ENCODE measurements around the gene MYOCD.
A peak's percentile ranks its signal among the peaks of the same experiment; 100 is the strongest.

MYOCD gene

GRCh38 chr17:12673788-12674187 lies 8.1 kb downstream of the MYOCD start:
- H3K4me3 ChIP-seq (ENCODE audit: low read length), result no peak overlapping the region
- TF ChIP-seq, protein P1, sequence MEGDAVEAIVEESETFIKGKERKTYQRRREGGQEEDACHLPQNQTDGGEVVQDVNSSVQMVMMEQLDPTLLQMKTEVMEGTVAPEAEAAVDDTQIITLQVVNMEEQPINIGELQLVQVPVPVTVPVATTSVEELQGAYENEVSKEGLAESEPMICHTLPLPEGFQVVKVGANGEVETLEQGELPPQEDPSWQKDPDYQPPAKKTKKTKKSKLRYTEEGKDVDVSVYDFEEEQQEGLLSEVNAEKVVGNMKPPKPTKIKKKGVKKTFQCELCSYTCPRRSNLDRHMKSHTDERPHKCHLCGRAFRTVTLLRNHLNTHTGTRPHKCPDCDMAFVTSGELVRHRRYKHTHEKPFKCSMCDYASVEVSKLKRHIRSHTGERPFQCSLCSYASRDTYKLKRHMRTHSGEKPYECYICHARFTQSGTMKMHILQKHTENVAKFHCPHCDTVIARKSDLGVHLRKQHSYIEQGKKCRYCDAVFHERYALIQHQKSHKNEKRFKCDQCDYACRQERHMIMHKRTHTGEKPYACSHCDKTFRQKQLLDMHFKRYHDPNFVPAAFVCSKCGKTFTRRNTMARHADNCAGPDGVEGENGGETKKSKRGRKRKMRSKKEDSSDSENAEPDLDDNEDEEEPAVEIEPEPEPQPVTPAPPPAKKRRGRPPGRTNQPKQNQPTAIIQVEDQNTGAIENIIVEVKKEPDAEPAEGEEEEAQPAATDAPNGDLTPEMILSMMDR (IDR thresholded peaks at IDR 0.05; ENCODE audit: insufficient read depth, low read depth, low read length, missing control alignments), result no peak
- DNase-seq (ENCODE audit: low read depth), result peak; percentile 41

DNA sequence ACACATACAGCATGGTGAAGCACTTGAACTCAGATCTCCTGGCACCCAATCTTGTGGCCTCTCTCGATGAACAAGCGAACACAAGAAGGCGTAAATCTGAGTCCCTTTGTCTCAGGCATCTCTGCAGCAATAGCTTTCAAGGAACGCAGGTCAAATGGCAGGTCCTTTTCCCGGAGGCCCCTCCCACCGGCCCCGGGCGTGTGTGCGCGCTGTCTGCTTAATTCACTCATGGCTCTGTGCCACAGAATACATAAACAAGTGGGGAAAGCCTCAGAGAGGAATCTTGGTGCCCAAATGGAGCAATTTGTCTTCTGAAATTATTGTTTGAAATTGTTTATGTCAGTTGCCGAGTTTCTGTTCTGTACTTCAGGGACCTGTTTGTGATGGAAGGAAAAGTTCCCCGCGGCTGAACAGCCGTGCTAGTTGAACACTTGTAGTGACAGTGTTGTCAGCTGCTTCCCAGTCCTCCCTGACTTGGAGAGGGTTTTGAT lies 14.8 kb downstream of the MYOCD start:
- no peak overlapping the region for H3K4me3 ChIP-seq (ENCODE audit: low read length)
- no peak for DNase-seq (ENCODE audit: low read depth)
- TF ChIP-seq, protein P1 (IDR thresholded peaks at IDR 0.05; ENCODE audit: insufficient read depth, low read depth, low read length, missing control alignments), result no peak

DNA sequence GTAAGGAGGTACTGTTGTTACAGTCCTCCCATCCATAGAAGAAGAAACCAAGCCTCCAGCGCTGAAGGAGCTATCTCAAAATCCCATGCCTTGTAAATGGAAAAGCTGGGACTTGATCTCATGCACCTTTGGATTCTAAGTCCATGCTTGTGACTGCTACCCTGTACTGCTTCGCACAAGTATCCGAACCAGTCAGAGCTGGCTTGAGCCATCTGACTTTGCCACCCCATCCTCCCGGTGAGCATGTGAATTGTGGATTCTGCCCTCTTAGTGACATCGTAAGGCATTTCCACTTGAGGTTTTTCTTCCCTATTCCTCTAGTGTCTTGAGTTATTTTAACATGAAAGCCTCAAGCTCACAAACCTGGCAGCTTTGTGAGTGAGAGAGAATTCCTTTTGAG lies 15.3 kb downstream of the MYOCD start:
- H3K4me3 ChIP-seq (ENCODE audit: low read length), result no peak overlapping the region
- TF ChIP-seq, protein P1 (IDR thresholded peaks at IDR 0.05; ENCODE audit: insufficient read depth, low read depth, low read length, missing control alignments), result no peak
- no peak for DNase-seq (ENCODE audit: low read depth)

DNA sequence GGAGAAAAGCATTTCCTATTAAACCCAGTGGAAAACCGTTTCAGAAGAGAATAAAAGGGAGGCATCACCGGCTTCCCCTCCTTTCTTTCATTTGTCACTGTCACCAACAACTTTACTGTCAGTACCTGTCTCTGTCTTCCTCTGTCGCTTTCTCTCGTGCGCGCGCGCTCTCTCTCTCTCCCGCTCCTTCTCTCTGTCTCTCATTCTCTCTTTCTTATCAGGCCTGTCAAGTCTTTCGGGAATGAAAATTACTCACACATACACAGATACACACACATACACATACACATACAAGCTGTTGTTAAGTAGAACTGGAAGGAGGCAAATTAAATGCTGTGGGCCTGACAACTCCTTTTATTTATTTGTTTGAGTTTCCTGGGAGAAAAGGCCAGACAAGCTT lies 17.6 kb downstream of the MYOCD start:
- no peak for DNase-seq (ENCODE audit: low read depth)
- no peak overlapping the region for H3K4me3 ChIP-seq (ENCODE audit: low read length)
- TF ChIP-seq, protein P1 (IDR thresholded peaks at IDR 0.05; ENCODE audit: insufficient read depth, low read depth, low read length, missing control alignments), result no peak

DNA sequence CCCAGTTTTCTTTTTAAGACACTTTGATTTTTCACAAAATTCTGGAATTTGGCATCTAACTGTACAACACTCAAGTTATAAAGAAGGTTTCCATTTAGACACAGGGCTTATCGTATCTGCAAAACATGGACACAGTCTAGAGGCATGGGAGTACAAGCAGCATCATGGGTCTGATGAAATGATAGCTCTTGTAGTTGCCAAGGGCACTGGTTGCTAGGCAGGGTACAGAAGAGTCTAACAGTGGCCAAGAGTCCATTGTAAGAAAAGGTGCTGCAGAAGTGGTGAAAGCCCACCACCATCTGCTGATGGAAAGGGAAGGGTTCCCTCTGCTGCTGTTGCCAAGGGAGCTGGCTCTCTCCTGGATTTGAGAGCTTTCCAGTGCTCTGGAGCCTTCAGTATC lies 20.8 kb downstream of the MYOCD start:
- DNase-seq (ENCODE audit: low read depth), result no peak
- TF ChIP-seq, protein P1 (IDR thresholded peaks at IDR 0.05; ENCODE audit: insufficient read depth, low read depth, low read length, missing control alignments), result no peak
- no peak overlapping the region for H3K4me3 ChIP-seq (ENCODE audit: low read length)

- no peak for DNase-seq (ENCODE audit: low read depth)
- H3K4me3 ChIP-seq (ENCODE audit: low read length), result no peak overlapping the region
- TF ChIP-seq, protein P1 (IDR thresholded peaks at IDR 0.05; ENCODE audit: insufficient read depth, low read depth, low read length, missing control alignments), result no peak
Observed at GRCh38 chr17:12688382-12688781, 22.7 kb downstream of the MYOCD start.

DNA sequence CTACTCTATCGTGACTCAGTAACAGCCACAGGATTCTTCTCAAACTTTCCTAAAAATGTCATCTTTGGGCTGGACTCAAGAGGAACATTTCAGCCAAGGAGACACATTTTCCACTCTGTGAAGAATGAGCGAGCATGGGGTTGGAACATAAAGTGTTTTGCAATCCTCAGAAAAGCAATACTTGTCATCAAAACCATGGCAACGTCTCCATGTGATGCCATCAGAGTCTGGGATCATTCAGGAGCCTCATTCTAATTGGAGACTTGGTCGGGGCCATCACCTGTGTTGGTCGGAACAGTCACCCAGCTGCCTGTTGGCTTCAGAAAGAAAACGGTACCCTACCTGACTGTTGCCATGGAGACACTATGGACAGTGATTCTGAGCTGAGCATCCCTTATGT lies 25.5 kb downstream of the MYOCD start:
- DNase-seq (ENCODE audit: low read depth), result no peak
- H3K4me3 ChIP-seq (ENCODE audit: low read length), result no peak overlapping the region
- TF ChIP-seq, protein P1 (IDR thresholded peaks at IDR 0.05; ENCODE audit: insufficient read depth, low read depth, low read length, missing control alignments), result no peak
